Measurements from ENCODE around the gene FAM222A. TPM values are rescaled to one million over a fixed set of nuclear protein-coding genes. Genes with fewer than 3 reads are reported as not detected.

Gene FAM222A
- total RNA-seq, 1 donor from 2014 or later, result 25.7 TPM

DNA sequence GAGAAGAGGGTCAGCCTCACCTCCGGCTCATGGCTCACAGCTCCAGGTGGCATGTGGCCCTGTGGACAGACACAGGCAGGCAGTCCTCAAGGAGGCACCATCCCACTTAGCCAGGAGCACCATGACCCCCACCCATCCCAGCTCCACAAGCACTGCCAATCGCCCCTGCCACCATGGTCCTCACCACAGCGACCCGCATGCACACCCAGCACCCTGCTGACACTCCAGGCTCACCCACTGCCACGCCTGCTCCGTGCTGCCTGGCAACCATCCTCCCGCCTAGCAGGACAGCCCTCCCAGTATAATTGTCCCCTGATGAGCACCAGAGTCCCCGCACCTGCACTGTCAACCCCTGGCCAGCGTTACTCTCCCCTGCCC, 68.7 kb downstream of the FAM222A start:
- intact Hi-C loops (cut with micrococcal nuclease), result no loop called here
- DNase-seq (no peak), ATAC-seq (no peak)

DNA sequence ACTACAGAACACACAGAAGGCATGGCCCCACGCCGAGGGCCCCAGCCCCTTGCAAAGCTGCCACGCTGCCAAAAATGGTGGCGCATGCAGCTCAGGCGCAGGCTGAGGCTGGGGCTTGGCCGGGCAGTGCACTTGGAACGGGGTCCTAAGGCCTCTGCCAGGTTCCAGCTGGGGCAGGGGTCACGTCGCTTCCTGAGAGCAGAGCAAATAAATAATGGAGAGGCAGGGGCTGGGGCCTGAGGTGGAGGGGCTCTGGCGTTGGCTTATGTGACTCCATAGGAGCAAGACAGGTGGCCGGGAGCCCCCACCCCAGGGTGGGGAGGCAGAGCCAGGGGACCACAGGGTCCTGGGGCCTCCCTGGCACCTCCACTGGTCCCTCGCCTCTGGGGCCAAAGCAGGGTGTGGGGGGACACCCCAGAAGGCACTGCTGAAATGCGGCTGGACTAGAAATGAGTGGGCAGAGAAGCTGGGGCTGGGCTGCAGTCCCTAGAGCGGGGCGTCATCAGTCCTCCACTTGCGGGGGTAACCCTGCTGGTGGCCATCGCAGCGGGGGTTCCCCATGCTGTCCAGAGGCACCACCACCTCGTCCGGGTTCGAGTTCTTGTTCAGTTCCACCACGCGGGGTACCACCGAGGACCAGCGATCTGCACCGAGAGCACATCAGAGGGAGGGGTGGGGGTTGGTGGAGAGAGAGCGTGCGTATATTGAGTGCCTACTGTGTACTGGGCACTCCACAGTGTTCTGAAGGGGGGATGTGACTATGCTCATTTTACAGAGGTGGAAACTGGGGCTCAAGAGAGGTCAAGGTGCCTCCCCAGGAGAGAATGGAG, 69.7 kb downstream of the FAM222A start:
- intact Hi-C loops (cut with micrococcal nuclease), result no loop called here
- ATAC-seq (no peak), DNase-seq (no peak)

DNA sequence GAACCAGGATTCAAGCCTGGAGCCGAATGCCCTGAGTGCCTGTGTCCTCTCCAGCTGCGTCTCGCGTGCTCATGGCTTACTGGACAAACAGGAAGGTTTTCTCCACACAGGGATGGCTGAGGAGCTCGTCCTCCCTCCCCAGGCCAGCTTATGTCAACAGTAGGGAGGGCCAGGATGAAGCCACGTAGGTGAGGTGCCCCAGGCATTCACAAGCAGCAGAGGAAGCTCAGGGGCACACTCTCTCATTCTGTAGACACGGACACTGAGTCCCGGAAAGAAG, 70.3 kb downstream of the FAM222A start:
- ATAC-seq, result no peak
- no peak for DNase-seq
- intact Hi-C loops (cut with micrococcal nuclease), result no loop called here

GRCh38 chr12:109785854-109786253, 72.2 kb downstream of the FAM222A start:
- DNase-seq (no peak), ATAC-seq (no peak)
- intact Hi-C loops (cut with micrococcal nuclease), result no loop called here

GRCh38 chr12:109786799-109787198, 73.2 kb downstream of the FAM222A start:
- ATAC-seq (no peak), DNase-seq (no peak)
- intact Hi-C loops (cut with micrococcal nuclease), result no loop called here

GRCh38 chr12:109789526-109790048, 76.0 kb downstream of the FAM222A start:
- DNase-seq, result no peak
- no peak for ATAC-seq
- intact Hi-C loops (cut with micrococcal nuclease), result no loop called here

DNA sequence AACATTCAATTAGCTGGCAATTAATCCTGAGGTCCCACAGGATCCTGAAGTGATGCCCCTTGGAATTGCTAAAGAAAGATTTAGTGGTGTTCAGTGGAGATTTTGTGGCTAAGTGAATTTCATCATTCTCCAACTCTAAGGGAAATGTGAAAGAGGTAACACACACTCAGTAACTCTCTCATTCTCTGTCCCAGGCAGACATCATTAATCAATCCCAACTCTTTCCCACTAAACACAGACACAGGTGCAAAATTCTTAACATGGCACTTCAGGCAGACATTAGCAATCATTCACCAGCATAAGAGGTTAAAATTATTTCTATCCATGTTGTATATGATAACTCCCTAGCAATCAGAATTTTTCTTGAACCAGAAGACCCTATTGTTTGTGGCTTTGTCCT, 79.4 kb downstream of the FAM222A start:
- DNase-seq, result no peak
- no peak for ATAC-seq
- intact Hi-C loops (cut with micrococcal nuclease), result no loop called here

DNA sequence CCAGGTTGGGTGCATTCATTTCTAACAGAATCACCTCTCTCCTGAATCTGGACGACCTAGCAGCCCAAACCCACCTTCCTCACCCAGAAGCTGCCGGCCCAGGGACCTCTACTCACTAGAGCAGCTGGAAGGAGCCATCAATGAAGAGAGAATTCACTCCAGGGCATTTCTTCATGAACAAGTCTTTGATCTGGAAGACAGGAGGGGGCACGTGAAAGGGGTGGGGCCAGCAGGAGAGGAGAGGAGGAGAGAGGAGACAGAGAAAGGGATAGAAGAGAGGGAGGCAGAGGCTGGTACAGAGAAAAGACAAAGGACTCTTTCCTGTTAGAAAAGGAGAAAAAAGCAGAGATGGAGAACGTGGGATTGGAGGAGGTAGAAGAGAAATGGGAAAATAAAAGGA, 79.8 kb downstream of the FAM222A start:
- ATAC-seq, result no peak
- intact Hi-C loops (cut with micrococcal nuclease), result no loop called here
- DNase-seq, result no peak

- DNase-seq (no peak), ATAC-seq (no peak)
- intact Hi-C loops (cut with micrococcal nuclease), result no loop called here
These were observed 80.3 kb downstream of the FAM222A start for GRCh38 chr12:109793826-109794501.

DNA sequence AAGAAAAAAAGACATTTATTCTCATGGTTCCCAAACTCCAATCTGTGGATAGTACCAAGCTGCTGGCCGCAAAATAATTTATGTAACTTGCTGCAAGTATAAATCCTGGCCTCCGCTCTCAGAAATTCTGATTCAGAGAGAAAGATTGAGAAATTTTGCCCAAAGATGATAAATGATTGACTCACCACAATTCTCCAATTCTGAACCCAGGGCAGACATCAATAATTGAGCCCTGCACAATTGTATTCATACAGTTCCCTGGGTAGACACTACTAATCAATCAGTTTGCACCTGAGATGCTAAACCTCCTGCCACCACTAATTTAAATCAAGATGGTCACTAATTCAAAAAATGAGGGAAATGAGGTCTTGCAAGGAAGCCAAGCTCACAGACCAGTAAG, 81.4 kb downstream of the FAM222A start:
- no peak for ATAC-seq
- DNase-seq, result no peak
- intact Hi-C loops (cut with micrococcal nuclease), result no loop called here

- DNase-seq (no peak), ATAC-seq (no peak)
- intact Hi-C loops (cut with micrococcal nuclease), result no loop called here
These were observed 82.4 kb downstream of the FAM222A start for GRCh38 chr12:109796057-109796456.

DNA sequence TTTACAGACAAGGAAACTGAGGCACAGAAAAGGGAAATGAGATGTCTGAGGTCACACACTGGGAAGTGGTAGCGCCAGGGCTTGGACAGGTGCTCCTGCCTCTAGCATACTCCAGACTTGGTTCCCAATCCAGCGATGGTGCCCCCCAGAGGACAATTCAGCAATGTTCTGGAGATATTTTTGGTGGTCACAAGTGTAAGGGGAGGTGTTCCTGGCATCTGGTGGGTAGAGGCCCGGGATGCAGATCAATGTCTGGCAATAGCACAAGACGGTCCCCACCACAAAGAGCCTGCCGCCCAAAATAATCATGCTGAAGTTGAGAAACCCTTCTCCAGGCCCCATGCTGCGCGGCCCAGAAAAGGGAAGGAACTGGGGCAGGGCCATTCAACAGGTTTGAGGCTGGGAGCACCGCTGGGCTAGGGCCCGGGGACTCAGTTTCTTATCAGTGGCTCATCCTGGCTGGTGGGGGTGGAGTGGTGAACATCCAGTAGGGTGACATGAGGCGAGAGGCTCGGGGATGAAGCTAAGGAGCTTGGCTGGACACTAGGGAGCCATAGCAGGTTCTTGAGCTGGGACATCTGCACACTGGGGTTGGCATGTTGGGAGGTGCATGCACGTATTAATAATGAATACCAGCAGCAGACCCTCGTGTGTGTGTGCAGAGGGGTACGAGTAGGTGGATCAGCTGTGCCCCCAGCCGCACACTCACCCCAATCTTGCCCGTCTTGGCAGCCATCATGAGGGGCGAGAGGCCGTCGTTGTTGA, 84.5 kb downstream of the FAM222A start:
- ATAC-seq, result no peak
- intact Hi-C loops (cut with micrococcal nuclease), result no loop called here

GRCh38 chr12:109798691-109799090, 85.1 kb downstream of the FAM222A start:
- ATAC-seq, result no peak

More for the DNA sequence above, 84.5 kb downstream of the FAM222A start:
- DNase-seq, result no peak

GRCh38 chr12:109800536-109800935, 86.9 kb downstream of the FAM222A start:
- DNase-seq (no peak), ATAC-seq (no peak)
- intact Hi-C loops (cut with micrococcal nuclease), result no loop called here

More at GRCh38 chr12:109798691-109799090, 85.1 kb downstream of the FAM222A start:
- DNase-seq, result no peak
- intact Hi-C loops (cut with micrococcal nuclease), result no loop called here

DNA sequence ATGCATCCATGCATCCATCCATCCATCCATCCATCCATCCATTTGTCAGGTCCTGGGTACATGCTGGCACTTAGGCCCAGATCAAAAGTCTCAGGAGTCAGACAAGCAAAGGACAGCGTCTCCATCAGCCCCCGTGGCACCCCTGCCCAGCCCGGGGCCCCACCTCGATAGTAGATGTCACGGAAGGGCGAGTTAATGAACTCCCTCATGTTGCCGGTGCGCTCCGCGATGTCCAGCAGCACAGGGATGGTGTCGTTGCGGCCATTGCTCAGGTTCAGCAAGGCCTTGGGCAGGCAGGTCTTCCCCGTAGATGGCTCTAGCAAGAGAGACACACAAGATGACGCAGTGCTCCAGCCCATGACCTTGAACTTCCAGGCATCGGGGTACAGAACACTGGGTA, 89.2 kb downstream of the FAM222A start:
- intact Hi-C loops (cut with micrococcal nuclease), result no loop called here
- DNase-seq, result no peak
- no peak for ATAC-seq

GRCh38 chr12:109803678-109804077, 90.1 kb downstream of the FAM222A start:
- DNase-seq, result no peak
- ATAC-seq, result no peak
- intact Hi-C loops (cut with micrococcal nuclease), result no loop called here

DNA sequence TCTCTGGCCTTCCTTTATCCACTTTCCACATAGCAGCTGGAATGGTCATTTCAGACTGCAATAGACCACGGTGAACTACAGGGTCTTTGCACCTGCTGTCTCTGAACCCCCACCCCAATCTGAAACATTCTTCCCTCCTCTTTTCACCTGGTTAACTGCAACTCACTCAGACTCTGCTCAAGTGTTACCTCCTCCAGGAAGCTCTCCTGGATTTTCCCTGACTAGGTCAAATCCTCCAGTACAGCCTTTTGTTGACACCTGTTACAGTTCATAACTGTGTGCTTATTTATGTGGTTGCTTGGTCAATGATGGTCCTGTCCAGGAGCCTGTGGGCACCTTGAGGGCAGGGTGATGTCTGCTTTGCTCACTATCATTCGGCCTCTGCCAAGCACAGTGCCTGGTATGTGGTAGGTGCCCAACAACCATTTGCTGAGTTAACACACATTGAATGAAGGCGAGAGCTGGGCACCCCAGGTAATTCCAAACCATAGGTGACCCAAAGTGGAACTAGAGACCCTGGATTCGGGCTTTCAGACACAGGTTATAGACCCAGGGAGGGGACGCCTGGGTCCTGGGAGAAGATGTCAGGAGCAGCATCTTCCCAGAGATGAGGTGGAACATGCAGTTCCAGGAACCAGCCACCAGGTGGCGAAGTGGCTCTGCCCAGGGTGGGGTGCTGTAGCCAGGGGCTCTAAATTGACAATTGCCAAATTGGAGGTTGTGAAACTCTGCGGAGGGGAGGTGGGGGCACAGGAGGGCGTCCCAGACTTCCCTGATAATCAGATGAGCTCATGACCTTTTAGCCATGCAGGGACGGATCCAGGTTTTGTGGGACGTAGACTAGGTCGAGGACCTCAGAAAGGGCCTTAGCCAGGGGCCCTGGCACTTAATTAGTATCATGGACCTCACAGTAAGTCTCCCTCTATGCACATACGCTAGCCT, 91.5 kb downstream of the FAM222A start:
- ATAC-seq (peak; percentile 87), DNase-seq (peak; percentile 80)
- intact Hi-C loops (cut with micrococcal nuclease), result loop anchor here (5.0 kb wide), 1 partner anchor 42 kb away; no protein-coding TSS in a partner anchor

- DNase-seq (no peak), ATAC-seq (no peak)
- intact Hi-C loops (cut with micrococcal nuclease), result loop anchor here (5.0 kb wide), 1 partner anchor 39 kb away; no protein-coding TSS in a partner anchor
These were observed 94.5 kb downstream of the FAM222A start for GRCh38 chr12:109807954-109808643.
